Thyroid gland (tissue), 4 donors: ENCODE measurements around the gene CCSER1. TPM values are rescaled to one million over a fixed set of nuclear protein-coding genes. Genes with fewer than 3 reads are reported as not detected.

Experiments used
- DNase-seq, 2 donors: peaks; one replicate each; pipeline ENCODE4 v3.0.0-alpha.2; 2019
- H3K27ac ChIP-seq, 3 donors: fragments of 200-600 bp; sonication (generic); 1 replicate in 2 of 3; 2 replicates in 1 of 3; pipeline ENCODE4 v1.5.1; 2016 to 2019; ENCODE audit warnings: mild to moderate bottlenecking in 1 of 3, moderate library complexity in 1 of 3
- H3K27me3 ChIP-seq: fragments of 200-600 bp; sonication (generic); one replicate; pipeline ENCODE4 v1.5.1; 2019
- H3K36me3 ChIP-seq, 2 donors: fragments of 200-600 bp; sonication (generic); one replicate each; pipeline ENCODE4 v1.5.1; 2016 to 2019
- H3K4me1 ChIP-seq, 2 donors: fragments of 200-600 bp; sonication (generic); one replicate each; pipeline ENCODE4 v1.5.1; 2017 to 2019
- H3K4me3 ChIP-seq, 3 donors: fragments of 200-600 bp; sonication (generic); replicated peaks in 1 of 3; 1 replicate in 2 of 3; 2 replicates in 1 of 3; pipeline ENCODE4 v1.5.1; 2016; ENCODE audit warnings: mild to moderate bottlenecking in 1 of 3
- H3K9me3 ChIP-seq: fragments of 200-600 bp; sonication (generic); one replicate; pipeline ENCODE4 v1.5.1; 2017
- CTCF ChIP-seq, 6 experiments: fragments of 200-600 bp in 3 of 6; fragments of 450-650 bp in 3 of 6; sonication (generic) in 3 of 6; IDR thresholded peaks; one replicate each; pipeline ENCODE4 v1.5.1; 2016 to 2019; ENCODE audit warnings: antibody characterized with exemption in 6 of 6, mild to moderate bottlenecking in 2 of 6, inconsistent platforms in 1 of 6, moderate library complexity in 1 of 6
- POLR2A ChIP-seq, 2 donors: fragments of 450-650 bp; IDR thresholded peaks; one replicate each; pipeline ENCODE4 v1.6.1; 2017; ENCODE audit warnings: antibody characterized with exemption in 2 of 2, mild to moderate bottlenecking in 2 of 2, moderate library complexity in 1 of 2
- WGBS, 2 donors: methylation state at CpG; one replicate each; pipeline ENCODE4 v1.1.5; 2017; 5-methylcytosine and 5-hydroxymethylcytosine counted together
- intact Hi-C: fragments of 100-400 bp; cut with DNase I; formaldehyde crosslinking; loops from one replicate; pipeline ENCODE4 v1.15.1; 2023
- total RNA-seq, 4 donors: library from RNA; depleted of rRNA; stranded (reverse); fragments of >200 nt; gene quantifications; one replicate each; pipeline ENCODE4 v1.2.3, GENCODE V29; 2016

CCSER1 gene
- total RNA-seq, 4 donors from 2014 or later: 37.7 to 52.3 (median 43.3) TPM

- 79 to 81% methylated on average over 3 of the region's 3 CpGs for WGBS, 2 donors
- no peak for DNase-seq
These were observed 42.8 kb upstream of the CCSER1 start for GRCh38 chr4:90084277-90084966.

GRCh38 chr4:90084967-90085295, 42.3 kb upstream of the CCSER1 start:
- Histone ChIP-seq H3K4me1 (peaks cover 0 to 4% of the 10 kb centered on the region in 2 donors), H3K4me3 (no peak overlapping the region), H3K36me3 (no peaks in the 10 kb centered on the region), H3K27ac (no peak overlapping the region), H3K27me3 (no peaks in the 10 kb centered on the region), H3K9me3 (no peaks in the 10 kb centered on the region)
- TF ChIP-seq POLR2A (IDR thresholded peaks at IDR 0.05): no peak
- TF ChIP-seq CTCF (IDR thresholded peaks at IDR 0.05): no peak
- WGBS, 2 donors: 69 to 77% methylated on average over 5 of the region's 5 CpGs
- no peak for DNase-seq
- intact Hi-C loops: no loop called here

More at GRCh38 chr4:90084277-90084966, 42.8 kb upstream of the CCSER1 start:
- TF ChIP-seq POLR2A (IDR thresholded peaks at IDR 0.05) (no peak), CTCF (IDR thresholded peaks at IDR 0.05) (no peak)
- no peak overlapping the region for H3K4me3 ChIP-seq
- intact Hi-C loops: no loop called here
- no peaks in the 10 kb centered on the region for H3K36me3 ChIP-seq
- no peaks in the 10 kb centered on the region for H3K27me3 ChIP-seq
- peaks cover 0 to 4% of the 10 kb centered on the region in 2 donors for H3K4me1 ChIP-seq
- H3K27ac ChIP-seq: no peak overlapping the region
- no peaks in the 10 kb centered on the region for H3K9me3 ChIP-seq

DNA sequence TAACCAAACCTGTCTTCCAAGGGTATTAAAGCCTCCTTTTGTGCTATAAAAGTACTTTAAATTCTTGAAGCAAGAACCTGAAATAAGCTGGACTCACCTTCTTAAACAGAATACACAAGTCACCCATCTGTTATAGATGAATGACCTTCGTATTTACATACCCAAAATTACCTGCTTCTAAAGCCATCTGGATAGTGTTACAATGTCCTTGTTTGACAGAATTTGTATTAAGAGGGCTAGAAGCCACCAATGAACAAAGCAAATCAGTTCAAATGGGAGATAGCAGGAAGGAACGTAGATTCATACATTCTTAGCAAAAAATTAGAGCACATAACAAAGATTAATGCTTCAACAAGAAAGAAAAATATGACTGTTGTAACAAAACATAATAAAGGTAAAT, 33.7 kb upstream of the CCSER1 start:
- Histone ChIP-seq H3K27ac (no peak overlapping the region), H3K4me3 (no peak overlapping the region), H3K9me3 (no peaks in the 10 kb centered on the region), H3K4me1 (no peaks in the 10 kb centered on the region), H3K36me3 (no peaks in the 10 kb centered on the region), H3K27me3 (no peaks in the 10 kb centered on the region)
- no peak for DNase-seq
- TF ChIP-seq CTCF (IDR thresholded peaks at IDR 0.05) (no peak), POLR2A (IDR thresholded peaks at IDR 0.05) (no peak)
- 55 to 57% methylated on average over 2 of the region's 2 CpGs for WGBS, 2 donors
- intact Hi-C loops: no loop called here

GRCh38 chr4:90095000-90095399, 32.2 kb upstream of the CCSER1 start:
- no peak overlapping the region for H3K4me3 ChIP-seq
- no peaks in the 10 kb centered on the region for H3K9me3 ChIP-seq
- no peak overlapping the region for H3K27ac ChIP-seq
- no peaks in the 10 kb centered on the region for H3K27me3 ChIP-seq
- no peak for TF ChIP-seq CTCF (IDR thresholded peaks at IDR 0.05)
- no peak for TF ChIP-seq POLR2A (IDR thresholded peaks at IDR 0.05)
- no peaks in the 10 kb centered on the region for H3K36me3 ChIP-seq
- 45 to 58% methylated on average over 1 of the region's 1 CpG for WGBS, 2 donors
- intact Hi-C loops: no loop called here
- no peak for DNase-seq
- no peaks in the 10 kb centered on the region for H3K4me1 ChIP-seq

- TF ChIP-seq CTCF (IDR thresholded peaks at IDR 0.05) (no peak), POLR2A (IDR thresholded peaks at IDR 0.05) (no peak)
- 78 to 86% methylated on average over 3 of the region's 3 CpGs for WGBS, 2 donors
- intact Hi-C loops: no loop called here
These were observed 27.4 kb upstream of the CCSER1 start for GRCh38 chr4:90099812-90100211.

More at GRCh38 chr4:90099812-90100211, 27.4 kb upstream of the CCSER1 start:
- no peak overlapping the region for H3K4me3 ChIP-seq
- H3K36me3 ChIP-seq: no peaks in the 10 kb centered on the region
- H3K9me3 ChIP-seq: no peaks in the 10 kb centered on the region
- DNase-seq: no peak
- no peaks in the 10 kb centered on the region for H3K27me3 ChIP-seq
- H3K27ac ChIP-seq: no peak overlapping the region
- no peaks in the 10 kb centered on the region for H3K4me1 ChIP-seq
